Measurements from ENCODE around the gene CAPSL.

CAPSL gene

GRCh38 chr5:35963381-35963843, 25.0 kb upstream of the CAPSL start:
- TF ChIP-seq CTCF (conservative IDR thresholded peaks at IDR 0.05) (peak; percentile 98), ZFX (IDR thresholded peaks at IDR 0.05) (no peak)
- H3K27ac ChIP-seq: no peak overlapping the region

GRCh38 chr5:35960328-35960727, 21.9 kb upstream of the CAPSL start:
- no peak for TF ChIP-seq CTCF (conservative IDR thresholded peaks at IDR 0.05)
- no peak for TF ChIP-seq ZFX (IDR thresholded peaks at IDR 0.05)
- no peak overlapping the region for H3K27ac ChIP-seq

GRCh38 chr5:35956429-35956828, 18.0 kb upstream of the CAPSL start:
- H3K27ac ChIP-seq: no peak overlapping the region
- no peak for TF ChIP-seq ZFX (IDR thresholded peaks at IDR 0.05)
- no peak for TF ChIP-seq CTCF (conservative IDR thresholded peaks at IDR 0.05)

GRCh38 chr5:35954175-35954574, 15.8 kb upstream of the CAPSL start:
- H3K27ac ChIP-seq: no peak overlapping the region
- TF ChIP-seq CTCF (conservative IDR thresholded peaks at IDR 0.05) (no peak), ZFX (IDR thresholded peaks at IDR 0.05) (no peak)

GRCh38 chr5:35947085-35947484, 8.7 kb upstream of the CAPSL start:
- TF ChIP-seq ZFX (IDR thresholded peaks at IDR 0.05) (no peak), CTCF (conservative IDR thresholded peaks at IDR 0.05) (no peak)
- H3K27ac ChIP-seq: no peak overlapping the region

GRCh38 chr5:35939639-35940038, 1.2 kb upstream of the CAPSL start:
- TF ChIP-seq ZFX (IDR thresholded peaks at IDR 0.05): no peak
- TF ChIP-seq CTCF (conservative IDR thresholded peaks at IDR 0.05): peak; percentile 32

GRCh38 chr5:35926389-35927051, 11.9 kb downstream of the CAPSL start:
- no peak overlapping the region for H3K27ac ChIP-seq
- TF ChIP-seq ZFX (IDR thresholded peaks at IDR 0.05): no peak
- TF ChIP-seq CTCF (conservative IDR thresholded peaks at IDR 0.05): peak; percentile 85

More at GRCh38 chr5:35939639-35940038, 1.2 kb upstream of the CAPSL start:
- no peak overlapping the region for H3K27ac ChIP-seq
